ENCODE results near the gene SLC12A6. TPM values are rescaled to one million over a fixed set of nuclear protein-coding genes. Genes with fewer than 3 reads are reported as not detected.

SLC12A6 gene
- total and polyA plus RNA-seq, 11 donors, result 6.1 to 35.1 (median 23.0) TPM

DNA sequence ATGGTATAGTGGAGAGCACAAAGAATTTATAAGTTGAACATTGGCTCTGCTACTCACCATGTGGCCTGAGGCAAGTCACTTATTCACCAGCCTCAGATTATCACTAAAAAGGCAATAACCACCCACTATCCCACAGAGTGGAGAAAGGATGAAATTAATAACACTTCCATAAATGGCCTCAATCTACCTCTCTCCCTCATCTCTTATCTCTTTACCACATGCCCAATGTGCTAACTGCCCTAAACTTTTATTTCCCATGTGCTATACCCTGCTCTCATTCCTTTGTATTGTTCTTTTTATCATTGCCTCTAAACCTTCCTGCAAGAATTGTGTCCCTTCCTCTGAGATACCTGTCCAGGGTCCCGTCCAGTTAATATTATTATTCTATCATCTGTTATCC, 26.0 kb downstream of the SLC12A6 start:
- Histone ChIP-seq H3K9me3 (no peaks in the 10 kb centered on the region), H3K27me3 (no peaks in the 10 kb centered on the region), H3K4me1 (peaks cover 0 to 10% (median 2%) of the 10 kb centered on the region in 12 donors), H3K36me3 (peaks cover 0 to 21% (median 0%) of the 10 kb centered on the region in 9 donors), H3K27ac (no peak overlapping the region), H3K4me3 (no peak overlapping the region)
- TF ChIP-seq POLR2A (IDR thresholded peaks at IDR 0.05) (no peak), CTCF (IDR thresholded peaks at IDR 0.05) (no peak)
- 81 to 93% (median 89%) methylated on average over 1 of the region's 1 CpG for WGBS, 4 donors
- ATAC-seq (no peak), DNase-seq (no peak)
- intact Hi-C loops (cut with DNase I), result no loop called here

- no peaks in the 10 kb centered on the region for H3K9me3 ChIP-seq
- DNase-seq (no peak), ATAC-seq (no peak)
- peaks cover 0 to 3% (median 0%) of the 10 kb centered on the region in 9 donors for H3K36me3 ChIP-seq
- H3K4me1 ChIP-seq, result no peaks in the 10 kb centered on the region
- H3K27ac ChIP-seq, result no peak overlapping the region
- H3K27me3 ChIP-seq, result no peaks in the 10 kb centered on the region
- intact Hi-C loops (cut with DNase I), result no loop called here
- H3K4me3 ChIP-seq, result no peak overlapping the region
- TF ChIP-seq POLR2A (IDR thresholded peaks at IDR 0.05) (no peak), CTCF (IDR thresholded peaks at IDR 0.05) (no peak)
Measured at GRCh38 chr15:34304613-34305012, 33.0 kb downstream of the SLC12A6 start.

- H3K36me3 ChIP-seq, result no peaks in the 10 kb centered on the region
- 78 to 97% (median 95%) methylated on average over 3 of the region's 3 CpGs for WGBS, 4 donors
- no peak for ATAC-seq
- H3K27me3 ChIP-seq, result no peaks in the 10 kb centered on the region
- TF ChIP-seq CTCF (IDR thresholded peaks at IDR 0.05) (no peak), POLR2A (IDR thresholded peaks at IDR 0.05) (no peak)
- no peaks in the 10 kb centered on the region for H3K9me3 ChIP-seq
- no peak for DNase-seq
- intact Hi-C loops (cut with DNase I), result no loop called here
- H3K4me3 ChIP-seq, result no peak overlapping the region
- H3K27ac ChIP-seq, result no peak overlapping the region
- H3K4me1 ChIP-seq, result peaks cover 0 to 24% (median 18%) of the 10 kb centered on the region in 12 donors
Measured at GRCh38 chr15:34301058-34301457, 36.5 kb downstream of the SLC12A6 start.

DNA sequence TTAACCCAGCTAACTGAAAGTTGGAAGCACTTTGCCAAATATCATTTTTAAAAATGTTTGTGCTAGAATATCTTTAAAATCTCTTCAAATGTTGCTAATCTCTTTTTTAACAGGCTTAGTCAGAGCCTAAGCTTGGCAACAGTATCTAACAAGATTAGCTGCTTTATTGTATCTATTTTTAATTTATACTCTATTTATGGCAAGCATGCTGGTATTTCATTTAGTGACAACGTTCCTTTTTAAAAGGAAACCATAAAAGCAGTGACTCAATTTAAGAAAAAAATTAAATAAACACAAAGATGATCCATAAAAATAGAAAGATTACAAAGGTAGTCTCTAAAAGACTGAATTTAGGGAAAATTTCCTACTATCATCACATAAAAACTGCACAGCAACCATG, 40.5 kb downstream of the SLC12A6 start:
- Histone ChIP-seq H3K36me3 (no peaks in the 10 kb centered on the region), H3K27me3 (no peaks in the 10 kb centered on the region), H3K4me3 (peak overlapping the region in 1 of 12 donors; percentile 1), H3K27ac (peak overlapping the region in 10 of 12 donors; percentile 39 to 72 (median 51)), H3K4me1 (peaks cover 0 to 26% (median 19%) of the 10 kb centered on the region in 12 donors), H3K9me3 (no peaks in the 10 kb centered on the region)
- intact Hi-C loops (cut with DNase I), result no loop called here
- TF ChIP-seq POLR2A (IDR thresholded peaks at IDR 0.05) (no peak), CTCF (IDR thresholded peaks at IDR 0.05) (no peak)
- 3 to 11% (median 4%) methylated on average over 1 of the region's 1 CpG for WGBS, 4 donors
- ATAC-seq (peak in 2 of 4 donors; percentile 68 to 74), DNase-seq (no peak)

Data from heart left ventricle (tissue), 16 donors.